ENCODE measurements around the gene PLEKHA5.

Gene PLEKHA5

DNA sequence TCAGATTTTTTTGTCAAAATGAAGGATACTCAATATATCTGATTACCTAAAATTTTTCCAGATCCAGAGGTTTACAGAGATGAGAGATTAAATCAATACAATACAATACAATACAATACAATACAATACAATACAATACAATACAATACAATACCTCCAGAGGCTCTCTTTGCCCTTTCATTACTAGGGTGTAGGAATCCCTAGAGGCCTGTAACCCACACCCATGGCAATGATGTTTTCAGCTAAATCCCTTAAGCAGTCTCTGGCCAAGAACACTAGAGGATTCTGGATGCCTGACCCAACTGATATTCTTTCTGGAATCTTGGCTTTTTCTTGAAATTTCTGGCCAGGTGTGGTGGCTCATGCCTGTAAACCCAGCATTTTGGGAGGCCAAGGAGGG is 286.0 kb downstream of the PLEKHA5 start:
- TF ChIP-seq, protein P1, sequence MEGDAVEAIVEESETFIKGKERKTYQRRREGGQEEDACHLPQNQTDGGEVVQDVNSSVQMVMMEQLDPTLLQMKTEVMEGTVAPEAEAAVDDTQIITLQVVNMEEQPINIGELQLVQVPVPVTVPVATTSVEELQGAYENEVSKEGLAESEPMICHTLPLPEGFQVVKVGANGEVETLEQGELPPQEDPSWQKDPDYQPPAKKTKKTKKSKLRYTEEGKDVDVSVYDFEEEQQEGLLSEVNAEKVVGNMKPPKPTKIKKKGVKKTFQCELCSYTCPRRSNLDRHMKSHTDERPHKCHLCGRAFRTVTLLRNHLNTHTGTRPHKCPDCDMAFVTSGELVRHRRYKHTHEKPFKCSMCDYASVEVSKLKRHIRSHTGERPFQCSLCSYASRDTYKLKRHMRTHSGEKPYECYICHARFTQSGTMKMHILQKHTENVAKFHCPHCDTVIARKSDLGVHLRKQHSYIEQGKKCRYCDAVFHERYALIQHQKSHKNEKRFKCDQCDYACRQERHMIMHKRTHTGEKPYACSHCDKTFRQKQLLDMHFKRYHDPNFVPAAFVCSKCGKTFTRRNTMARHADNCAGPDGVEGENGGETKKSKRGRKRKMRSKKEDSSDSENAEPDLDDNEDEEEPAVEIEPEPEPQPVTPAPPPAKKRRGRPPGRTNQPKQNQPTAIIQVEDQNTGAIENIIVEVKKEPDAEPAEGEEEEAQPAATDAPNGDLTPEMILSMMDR (IDR thresholded peaks at IDR 0.05; ENCODE audit: extremely low read depth, insufficient read depth, missing control alignments) = no peak
- no peak for DNase-seq (ENCODE audit: low spot score)
- in situ Hi-C loops (cut with MboI; ENCODE audit: low pct_unique_long_range_greater_than_20kb, low sequenced_read_pairs, unreplicated experiment) = no loop called here

DNA sequence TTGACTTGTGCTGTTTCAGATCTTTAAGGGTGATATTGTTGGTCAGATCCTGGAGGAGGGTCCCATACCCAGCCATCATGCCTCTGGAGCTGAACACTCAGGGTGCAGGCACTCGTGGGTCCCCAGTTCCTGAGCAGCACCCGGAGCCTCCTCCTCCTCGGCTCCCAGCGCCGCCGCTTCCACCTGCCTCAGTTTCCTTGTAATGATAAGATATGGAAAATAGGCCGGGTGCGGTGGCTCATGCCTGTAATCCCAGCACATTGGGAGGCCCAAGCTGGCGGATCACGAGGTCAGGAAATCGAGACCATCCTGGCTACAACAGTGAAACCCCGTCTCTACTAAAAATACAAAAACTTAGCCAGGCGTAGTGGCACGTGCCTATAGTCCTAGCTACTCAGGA is 289.6 kb downstream of the PLEKHA5 start:
- no peak for DNase-seq (ENCODE audit: low spot score)
- in situ Hi-C loops (cut with MboI; ENCODE audit: low pct_unique_long_range_greater_than_20kb, low sequenced_read_pairs, unreplicated experiment) = no loop called here
- TF ChIP-seq, protein P1 (IDR thresholded peaks at IDR 0.05; ENCODE audit: extremely low read depth, insufficient read depth, missing control alignments) = no peak

GRCh38 chr12:19421503-19422282 is 292.2 kb downstream of the PLEKHA5 start:
- no peak for DNase-seq (ENCODE audit: low spot score)
- TF ChIP-seq, protein P1 (IDR thresholded peaks at IDR 0.05; ENCODE audit: extremely low read depth, insufficient read depth, missing control alignments) = no peak
- in situ Hi-C loops (cut with MboI; ENCODE audit: low pct_unique_long_range_greater_than_20kb, low sequenced_read_pairs, unreplicated experiment) = no loop called here

- in situ Hi-C loops (cut with MboI; ENCODE audit: low pct_unique_long_range_greater_than_20kb, low sequenced_read_pairs, unreplicated experiment) = no loop called here
- DNase-seq (ENCODE audit: low spot score) = no peak
- TF ChIP-seq, protein P1 (IDR thresholded peaks at IDR 0.05; ENCODE audit: extremely low read depth, insufficient read depth, missing control alignments) = no peak
Measured at GRCh38 chr12:19423166-19423930, 293.8 kb downstream of the PLEKHA5 start.
